Measurements from ENCODE around the gene PLK3.
A peak's percentile ranks its signal among the peaks of the same experiment; 100 is the strongest.

The PLK3 gene

GRCh38 chr1:44777969-44778635 lies 22.1 kb upstream of the PLK3 start:
- Histone ChIP-seq H3K9me3 (ENCODE audit: control insufficient read depth in 2 of 2, low read length in 2 of 2) (no peaks in the 10 kb centered on the region), H3K9ac (ENCODE audit: low read depth in 1 of 2, low read length in 2 of 2) (no peak overlapping the region), H3K4me3 (ENCODE audit: low read length in 2 of 2) (no peak overlapping the region), H3K4me1 (ENCODE audit: control insufficient read depth in 2 of 2, insufficient read depth in 2 of 2, low read length in 2 of 2) (peaks cover 13 to 16% of the 10 kb centered on the region in 2 donors), H3K27me3 (ENCODE audit: control insufficient read depth in 2 of 2, insufficient read depth in 2 of 2, low read length in 2 of 2) (no peaks in the 10 kb centered on the region), H3K27ac (ENCODE audit: low read depth in 2 of 2, low read length in 2 of 2) (no peak overlapping the region), H3K36me3 (ENCODE audit: control insufficient read depth in 2 of 2, insufficient read depth in 2 of 2, low read length in 2 of 2) (peaks cover 27 to 39% of the 10 kb centered on the region in 2 donors)

- H3K27me3 ChIP-seq (ENCODE audit: control insufficient read depth in 2 of 2, insufficient read depth in 2 of 2, low read length in 2 of 2), result no peaks in the 10 kb centered on the region
- peaks cover 16 to 17% of the 10 kb centered on the region in 2 donors for H3K4me1 ChIP-seq (ENCODE audit: control insufficient read depth in 2 of 2, insufficient read depth in 2 of 2, low read length in 2 of 2)
- no peak overlapping the region for H3K27ac ChIP-seq (ENCODE audit: low read depth in 2 of 2, low read length in 2 of 2)
- no peaks in the 10 kb centered on the region for H3K9me3 ChIP-seq (ENCODE audit: control insufficient read depth in 2 of 2, low read length in 2 of 2)
- H3K36me3 ChIP-seq (ENCODE audit: control insufficient read depth in 2 of 2, insufficient read depth in 2 of 2, low read length in 2 of 2), result peaks cover 27 to 39% of the 10 kb centered on the region in 2 donors
- H3K9ac ChIP-seq (ENCODE audit: low read depth in 1 of 2, low read length in 2 of 2), result no peak overlapping the region
- H3K4me3 ChIP-seq (ENCODE audit: low read length in 2 of 2), result no peak overlapping the region
Observed at GRCh38 chr1:44778705-44779576, 21.2 kb upstream of the PLK3 start.

- Histone ChIP-seq H3K27me3 (ENCODE audit: control insufficient read depth in 2 of 2, insufficient read depth in 2 of 2, low read length in 2 of 2) (no peaks in the 10 kb centered on the region), H3K4me1 (ENCODE audit: control insufficient read depth in 2 of 2, insufficient read depth in 2 of 2, low read length in 2 of 2) (peaks cover 17 to 26% of the 10 kb centered on the region in 2 donors), H3K36me3 (ENCODE audit: control insufficient read depth in 2 of 2, insufficient read depth in 2 of 2, low read length in 2 of 2) (peaks cover 27 to 39% of the 10 kb centered on the region in 2 donors), H3K9me3 (ENCODE audit: control insufficient read depth in 2 of 2, low read length in 2 of 2) (no peaks in the 10 kb centered on the region), H3K4me3 (ENCODE audit: low read length in 2 of 2) (no peak overlapping the region), H3K27ac (ENCODE audit: low read depth in 2 of 2, low read length in 2 of 2) (no peak overlapping the region), H3K9ac (ENCODE audit: low read depth in 1 of 2, low read length in 2 of 2) (no peak overlapping the region)
Observed at GRCh38 chr1:44780583-44781121, 19.5 kb upstream of the PLK3 start.

DNA sequence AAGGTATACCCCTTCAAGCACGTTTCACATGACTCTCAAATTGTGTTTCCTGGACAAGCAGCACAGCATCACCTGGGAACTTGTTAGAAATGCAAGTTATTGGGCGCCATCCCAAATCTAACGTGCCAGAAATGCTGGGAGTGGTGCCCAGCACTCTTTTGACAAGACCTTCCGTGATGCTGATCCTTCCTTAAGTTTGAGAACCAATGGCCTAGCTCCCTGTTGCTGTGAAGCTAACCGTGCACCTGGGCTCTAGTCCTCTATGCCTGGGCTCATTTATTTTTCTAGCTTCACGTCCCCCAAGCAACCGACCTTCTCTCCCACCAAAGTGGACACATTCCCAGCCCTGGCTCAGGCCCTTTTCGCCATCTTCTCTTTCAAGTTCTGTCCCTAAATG lies 16.5 kb upstream of the PLK3 start:
- Histone ChIP-seq H3K9ac (ENCODE audit: low read depth in 1 of 2, low read length in 2 of 2) (peak overlapping the region; percentile 57 to 72), H3K4me3 (ENCODE audit: low read length in 2 of 2) (peak overlapping the region; percentile 44 to 54), H3K4me1 (ENCODE audit: control insufficient read depth in 2 of 2, insufficient read depth in 2 of 2, low read length in 2 of 2) (peaks cover 18 to 21% of the 10 kb centered on the region in 2 donors), H3K27ac (ENCODE audit: low read depth in 2 of 2, low read length in 2 of 2) (no peak overlapping the region), H3K27me3 (ENCODE audit: control insufficient read depth in 2 of 2, insufficient read depth in 2 of 2, low read length in 2 of 2) (no peaks in the 10 kb centered on the region), H3K36me3 (ENCODE audit: control insufficient read depth in 2 of 2, insufficient read depth in 2 of 2, low read length in 2 of 2) (peaks cover 12 to 19% of the 10 kb centered on the region in 2 donors), H3K9me3 (ENCODE audit: control insufficient read depth in 2 of 2, low read length in 2 of 2) (no peaks in the 10 kb centered on the region)

GRCh38 chr1:44784094-44785028 lies 15.8 kb upstream of the PLK3 start:
- peak overlapping the region; percentile 57 to 72 for H3K9ac ChIP-seq (ENCODE audit: low read depth in 1 of 2, low read length in 2 of 2)
- peak overlapping the region; percentile 44 to 59 for H3K4me3 ChIP-seq (ENCODE audit: low read length in 2 of 2)
- H3K27ac ChIP-seq (ENCODE audit: low read depth in 2 of 2, low read length in 2 of 2), result no peak overlapping the region
- H3K27me3 ChIP-seq (ENCODE audit: control insufficient read depth in 2 of 2, insufficient read depth in 2 of 2, low read length in 2 of 2), result no peaks in the 10 kb centered on the region
- H3K4me1 ChIP-seq (ENCODE audit: control insufficient read depth in 2 of 2, insufficient read depth in 2 of 2, low read length in 2 of 2), result peaks cover 18 to 21% of the 10 kb centered on the region in 2 donors
- peaks cover 10 to 13% of the 10 kb centered on the region in 2 donors for H3K36me3 ChIP-seq (ENCODE audit: control insufficient read depth in 2 of 2, insufficient read depth in 2 of 2, low read length in 2 of 2)
- H3K9me3 ChIP-seq (ENCODE audit: control insufficient read depth in 2 of 2, low read length in 2 of 2), result no peaks in the 10 kb centered on the region

DNA sequence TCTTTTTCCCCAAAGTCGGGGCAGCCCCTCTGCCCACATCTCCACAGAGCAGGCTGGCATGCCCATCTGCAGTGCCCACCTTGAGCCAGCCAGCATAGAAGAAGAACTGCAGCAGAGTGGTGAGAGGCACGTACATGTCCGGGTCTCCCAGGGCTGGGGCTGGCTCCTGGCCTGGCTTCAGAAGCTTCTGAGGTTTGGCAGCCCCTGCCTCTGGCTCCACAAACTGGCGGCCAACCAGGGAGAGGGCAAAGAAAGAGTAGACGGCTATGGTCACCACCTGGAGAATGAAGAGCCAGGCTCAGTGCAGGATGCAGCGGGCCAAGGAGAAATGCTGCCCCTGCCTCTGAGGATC lies 15.2 kb upstream of the PLK3 start:
- Histone ChIP-seq H3K9ac (ENCODE audit: low read depth in 1 of 2, low read length in 2 of 2) (no peak overlapping the region), H3K4me3 (ENCODE audit: low read length in 2 of 2) (no peak overlapping the region), H3K27ac (ENCODE audit: low read depth in 2 of 2, low read length in 2 of 2) (no peak overlapping the region)

GRCh38 chr1:44785501-44786137 lies 14.6 kb upstream of the PLK3 start:
- no peak overlapping the region for H3K27ac ChIP-seq (ENCODE audit: low read depth in 2 of 2, low read length in 2 of 2)
- H3K4me3 ChIP-seq (ENCODE audit: low read length in 2 of 2), result peak overlapping the region; percentile 56 to 70
- H3K27me3 ChIP-seq (ENCODE audit: control insufficient read depth in 2 of 2, insufficient read depth in 2 of 2, low read length in 2 of 2), result no peaks in the 10 kb centered on the region
- peaks cover 18 to 21% of the 10 kb centered on the region in 2 donors for H3K4me1 ChIP-seq (ENCODE audit: control insufficient read depth in 2 of 2, insufficient read depth in 2 of 2, low read length in 2 of 2)
- H3K36me3 ChIP-seq (ENCODE audit: control insufficient read depth in 2 of 2, insufficient read depth in 2 of 2, low read length in 2 of 2), result peaks cover 7% of the 10 kb centered on the region in 2 donors
- H3K9me3 ChIP-seq (ENCODE audit: control insufficient read depth in 2 of 2, low read length in 2 of 2), result no peaks in the 10 kb centered on the region
- H3K9ac ChIP-seq (ENCODE audit: low read depth in 1 of 2, low read length in 2 of 2), result peak overlapping the region; percentile 35 to 65

More for the DNA sequence above, 15.2 kb upstream of the PLK3 start:
- peaks cover 10 to 13% of the 10 kb centered on the region in 2 donors for H3K36me3 ChIP-seq (ENCODE audit: control insufficient read depth in 2 of 2, insufficient read depth in 2 of 2, low read length in 2 of 2)
- H3K27me3 ChIP-seq (ENCODE audit: control insufficient read depth in 2 of 2, insufficient read depth in 2 of 2, low read length in 2 of 2), result no peaks in the 10 kb centered on the region
- H3K4me1 ChIP-seq (ENCODE audit: control insufficient read depth in 2 of 2, insufficient read depth in 2 of 2, low read length in 2 of 2), result peaks cover 18 to 21% of the 10 kb centered on the region in 2 donors
- H3K9me3 ChIP-seq (ENCODE audit: control insufficient read depth in 2 of 2, low read length in 2 of 2), result no peaks in the 10 kb centered on the region

DNA sequence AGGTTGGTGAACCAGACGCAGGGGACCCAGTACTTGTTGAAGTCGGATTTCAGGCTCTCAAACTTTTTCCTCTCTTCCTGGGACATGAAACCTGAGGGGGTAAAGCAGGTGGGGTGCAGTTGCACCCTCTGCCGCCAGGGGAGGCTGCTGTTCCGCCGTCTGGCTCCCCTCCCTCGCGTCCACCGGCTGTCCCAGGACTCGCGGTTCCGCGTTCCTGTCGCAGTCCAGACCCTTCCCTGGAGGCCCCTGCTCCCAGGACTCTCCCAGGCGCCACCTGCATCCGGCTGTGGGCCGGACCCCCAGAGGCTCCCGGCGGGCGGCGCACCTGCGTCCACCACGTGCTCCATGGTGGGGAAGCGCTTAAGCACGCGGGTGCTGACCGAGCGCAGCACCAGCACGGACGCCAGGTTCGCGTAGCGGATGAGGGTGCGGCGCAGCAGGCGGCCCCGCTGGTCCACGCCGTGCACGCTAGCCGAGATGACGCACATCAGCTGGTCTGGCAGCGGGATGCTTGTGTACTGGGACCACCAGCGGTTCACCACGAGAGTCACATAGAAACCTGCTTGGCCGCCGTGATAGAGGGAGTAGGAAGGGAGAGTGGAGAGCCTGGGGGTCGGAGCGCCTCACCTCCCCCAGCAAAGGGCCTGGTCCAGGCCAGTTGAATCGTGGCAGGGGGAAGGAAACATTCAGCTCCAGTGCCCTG lies 13.9 kb upstream of the PLK3 start:
- Histone ChIP-seq H3K4me3 (ENCODE audit: low read length in 2 of 2) (peak overlapping the region; percentile 56 to 70), H3K9ac (ENCODE audit: low read depth in 1 of 2, low read length in 2 of 2) (peak overlapping the region; percentile 35 to 65), H3K27ac (ENCODE audit: low read depth in 2 of 2, low read length in 2 of 2) (peak overlapping the region in 1 of 2 donors; percentile 61), H3K9me3 (ENCODE audit: control insufficient read depth in 2 of 2, low read length in 2 of 2) (no peaks in the 10 kb centered on the region), H3K27me3 (ENCODE audit: control insufficient read depth in 2 of 2, insufficient read depth in 2 of 2, low read length in 2 of 2) (no peaks in the 10 kb centered on the region), H3K36me3 (ENCODE audit: control insufficient read depth in 2 of 2, insufficient read depth in 2 of 2, low read length in 2 of 2) (peaks cover under 1 to 2% of the 10 kb centered on the region in 2 donors), H3K4me1 (ENCODE audit: control insufficient read depth in 2 of 2, insufficient read depth in 2 of 2, low read length in 2 of 2) (peaks cover 21% of the 10 kb centered on the region in 2 donors)
